Stimulated activated CD4-positive, alpha-beta T cell treated with anti-CD3 and anti-CD28 coated beads, Interleukin-15, amount 100 ng/mL, for 24 hours (primary cell): Measurements from ENCODE around the gene PHPT1.
"Not testable (repeated sequence)": the region's sequence is repeated elsewhere in the genome, so short reads cannot be mapped to it uniquely, and the experiment has no call there.

Source experiments
- DNase-seq: peaks from one replicate; pipeline ENCODE4 v3.0.0-alpha.2; 2020

PHPT1 gene

DNA sequence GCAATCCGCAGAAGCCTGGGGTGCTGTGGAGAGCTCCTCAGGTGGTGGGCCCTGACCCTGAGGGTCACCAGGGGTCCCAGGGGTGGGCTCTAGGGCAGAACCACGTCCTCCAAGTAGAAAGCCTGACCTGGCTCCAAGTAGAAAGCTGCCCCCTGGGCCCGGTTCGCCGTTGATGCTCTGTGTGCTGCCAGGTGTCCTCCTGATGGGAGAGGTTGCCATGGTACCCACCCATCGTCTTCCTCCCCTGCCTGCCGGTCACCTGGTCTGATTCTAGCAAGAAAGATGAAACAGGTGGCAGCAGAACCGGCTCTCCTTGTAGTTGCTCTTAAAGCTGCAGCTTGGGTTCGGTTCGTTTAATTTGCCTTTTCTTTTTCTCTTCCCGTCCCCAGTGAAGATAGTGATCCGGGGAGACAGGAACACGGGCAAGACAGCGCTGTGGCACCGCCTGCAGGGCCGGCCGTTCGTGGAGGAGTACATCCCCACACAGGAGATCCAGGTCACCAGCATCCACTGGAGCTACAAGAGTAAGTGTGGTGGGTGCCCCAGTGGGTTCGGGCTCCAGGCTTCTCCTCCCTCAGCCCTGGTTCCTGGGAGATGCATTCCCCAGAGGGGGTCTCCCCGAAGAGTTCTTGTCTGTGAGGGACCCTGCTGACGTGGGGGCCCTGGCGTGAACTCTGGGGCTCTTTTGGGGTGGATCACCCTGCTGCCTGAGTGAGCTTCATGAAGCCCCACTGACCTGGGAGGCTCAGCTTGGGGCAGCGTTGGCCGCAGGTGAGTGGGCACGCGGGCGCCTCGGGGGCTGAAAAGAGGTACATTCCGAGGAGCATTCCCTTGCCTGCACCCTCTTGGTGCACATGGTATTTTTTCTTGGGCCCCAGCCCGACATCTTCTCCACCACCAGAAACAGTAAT is 25.8 kb upstream of the PHPT1 start:
- DNase-seq = no peak

DNA sequence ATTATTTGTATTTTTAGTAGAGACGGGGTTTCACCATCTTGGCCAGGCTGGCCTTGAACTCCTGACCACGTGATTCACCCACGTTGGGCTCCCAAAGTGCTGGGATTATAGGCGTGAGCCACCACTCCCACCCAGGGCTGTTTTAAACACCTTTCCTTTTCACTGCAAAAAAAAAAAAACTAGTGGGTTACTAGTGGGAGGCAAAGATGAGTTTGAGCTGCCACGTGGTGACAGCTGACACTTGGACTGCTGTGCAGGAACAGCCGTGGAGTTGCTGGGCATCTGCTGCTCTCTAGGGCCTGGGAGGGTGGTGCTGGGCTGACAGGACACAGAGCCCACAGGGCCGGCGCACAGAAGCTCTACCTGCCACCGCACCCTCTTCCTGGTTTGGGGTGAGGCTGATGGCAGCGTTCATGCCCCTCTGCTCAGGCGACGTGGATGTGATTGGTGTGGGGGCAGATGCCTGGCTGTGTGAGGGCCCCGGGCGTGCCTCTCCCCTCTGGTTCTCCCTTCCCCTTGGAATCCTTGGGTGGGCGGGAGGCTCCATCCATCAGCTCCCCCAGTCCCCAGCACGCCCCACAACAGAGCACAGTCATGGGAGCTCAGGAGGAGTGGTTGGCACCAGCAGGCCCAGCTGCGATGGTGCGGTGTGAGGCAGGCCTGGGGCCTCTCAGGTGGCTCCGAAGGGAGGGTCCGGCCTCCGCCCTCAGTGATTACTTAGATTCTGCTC is 24.5 kb upstream of the PHPT1 start:
- DNase-seq = no peak

DNA sequence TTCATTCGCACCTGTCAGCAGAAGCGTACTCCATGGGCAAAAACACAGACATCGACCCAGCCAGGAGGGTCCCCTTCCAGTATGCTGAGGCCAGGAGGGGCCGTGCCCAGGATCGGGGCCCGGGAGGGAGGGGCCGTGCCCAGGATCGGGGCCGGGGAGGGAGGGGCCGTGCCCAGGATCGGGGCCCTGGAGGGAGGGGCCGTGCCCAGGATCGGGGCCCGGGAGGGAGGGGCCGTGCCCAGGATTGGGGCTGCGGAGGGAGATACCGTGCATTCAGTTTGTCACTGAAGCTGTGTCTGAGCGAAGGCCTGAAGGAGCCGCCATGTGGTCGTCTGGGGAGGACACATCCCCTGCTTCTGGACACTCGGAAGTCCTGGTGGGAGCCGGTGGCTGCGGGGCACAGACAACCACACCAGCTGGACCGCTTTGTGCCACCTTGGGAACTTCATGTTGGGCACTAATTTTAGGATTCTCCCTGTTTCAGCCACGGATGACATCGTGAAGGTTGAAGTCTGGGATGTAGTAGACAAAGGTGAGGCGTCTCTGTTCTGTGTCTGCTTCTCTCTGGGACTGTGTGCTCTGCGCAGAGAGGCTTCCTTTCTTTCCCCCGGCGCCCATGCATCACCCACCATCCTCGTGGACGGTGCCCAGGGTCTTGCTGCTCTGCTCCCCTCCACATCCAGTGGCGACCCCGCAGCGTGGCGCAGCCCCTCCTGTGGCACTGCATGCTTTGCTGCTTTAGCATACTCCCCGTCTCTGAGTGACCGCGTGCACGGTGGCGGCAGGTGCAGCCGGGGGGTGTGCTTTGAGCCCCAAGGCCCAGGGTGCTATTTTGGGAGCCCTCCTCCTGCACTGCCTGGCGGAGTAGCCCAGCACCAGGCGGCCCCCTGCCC is 23.7 kb upstream of the PHPT1 start:
- DNase-seq = no peak

DNA sequence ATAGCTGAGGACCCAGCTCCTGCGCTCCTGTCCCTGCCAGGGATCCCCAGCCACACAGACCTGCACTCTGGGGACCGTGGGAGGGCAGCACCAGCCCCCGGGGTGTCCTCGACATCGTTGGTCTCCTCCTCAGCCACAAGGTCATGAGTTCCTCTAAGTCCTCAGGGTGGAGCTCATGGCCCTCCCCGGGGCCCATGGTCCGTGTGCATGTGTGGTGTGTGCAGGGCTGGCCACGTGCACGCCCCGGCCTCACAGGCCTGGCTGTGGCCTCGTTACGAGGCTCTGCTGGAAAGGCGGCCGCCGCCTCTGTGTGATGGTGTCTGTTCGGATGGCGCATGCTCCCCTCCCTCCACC is 23.0 kb upstream of the PHPT1 start:
- no peak for DNase-seq

DNA sequence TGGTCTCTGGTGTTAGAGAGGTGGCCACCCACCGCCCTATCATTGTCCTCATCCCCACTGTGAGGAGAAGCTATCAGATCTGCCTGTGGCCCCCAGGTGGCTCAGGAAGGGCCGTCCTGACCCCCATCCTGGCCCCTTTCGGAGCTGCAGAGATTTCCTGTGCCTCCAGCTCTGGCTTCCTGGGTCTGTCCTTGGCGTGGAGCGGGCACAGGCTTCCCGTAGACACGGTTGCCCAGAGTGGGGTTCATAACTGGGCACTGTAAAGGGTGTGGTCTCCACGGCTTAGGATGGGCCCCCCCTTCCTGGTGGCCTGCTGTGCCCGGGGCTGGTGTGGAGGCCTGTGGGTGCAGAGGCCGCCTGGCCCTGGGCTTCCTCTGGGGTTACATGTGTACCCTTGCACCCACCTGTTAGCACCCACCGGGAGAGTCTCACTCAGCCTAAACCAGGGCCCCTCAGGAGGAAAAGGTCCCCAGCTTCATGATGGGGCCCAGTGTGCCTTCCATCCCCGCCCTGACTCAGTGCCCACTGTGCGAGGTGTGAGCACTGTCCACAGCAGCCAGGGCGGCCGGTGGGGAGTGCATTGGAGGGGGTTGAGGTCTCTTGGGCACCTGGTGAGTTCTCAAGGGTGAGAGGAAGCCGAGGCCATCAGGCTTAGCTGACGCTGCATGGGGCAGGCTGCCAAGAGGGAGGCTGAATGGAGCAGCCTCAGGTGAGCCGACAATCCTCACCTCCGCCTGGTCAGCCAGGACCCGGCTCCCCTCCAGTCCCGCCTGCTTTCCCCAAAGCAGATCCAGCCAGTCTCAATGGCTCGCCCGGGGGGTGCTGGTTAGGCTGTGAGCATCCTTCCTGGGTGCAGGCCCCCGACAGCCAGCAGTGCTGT is 22.3 kb upstream of the PHPT1 start:
- no peak for DNase-seq

DNA sequence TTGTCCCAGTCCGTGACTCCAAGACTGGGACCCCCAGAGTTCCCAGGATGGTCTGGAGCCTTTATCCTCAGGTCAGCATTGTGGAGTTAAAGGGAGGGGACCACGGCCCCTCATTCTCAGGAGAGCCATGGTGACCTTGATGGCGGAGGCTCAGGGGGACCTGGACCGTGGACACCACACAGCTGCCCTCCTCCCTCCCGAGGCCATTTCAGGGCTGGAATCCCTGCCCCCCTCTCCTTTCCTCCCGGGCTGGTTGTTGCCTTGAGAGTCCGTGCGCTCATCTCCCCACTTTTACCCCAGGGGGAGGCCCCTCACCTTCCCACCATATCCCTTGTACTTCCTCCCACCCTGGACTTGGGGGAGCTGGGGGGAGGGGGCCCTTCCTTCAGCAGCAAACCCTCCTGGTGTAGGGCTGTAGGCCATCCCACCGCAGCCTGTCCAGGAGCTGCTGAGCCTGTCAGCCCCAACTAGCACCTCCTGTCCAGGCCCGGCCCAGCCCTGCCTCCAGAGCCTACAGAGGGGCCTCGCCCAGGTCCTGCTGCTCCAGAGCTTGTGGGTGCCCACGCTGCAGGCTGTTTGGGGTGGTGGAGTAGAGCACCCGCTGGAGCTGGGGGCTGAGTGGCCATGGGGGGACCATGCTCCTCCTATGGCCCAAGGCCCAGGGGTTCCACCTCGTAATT is 21.3 kb upstream of the PHPT1 start:
- DNase-seq = no peak

DNA sequence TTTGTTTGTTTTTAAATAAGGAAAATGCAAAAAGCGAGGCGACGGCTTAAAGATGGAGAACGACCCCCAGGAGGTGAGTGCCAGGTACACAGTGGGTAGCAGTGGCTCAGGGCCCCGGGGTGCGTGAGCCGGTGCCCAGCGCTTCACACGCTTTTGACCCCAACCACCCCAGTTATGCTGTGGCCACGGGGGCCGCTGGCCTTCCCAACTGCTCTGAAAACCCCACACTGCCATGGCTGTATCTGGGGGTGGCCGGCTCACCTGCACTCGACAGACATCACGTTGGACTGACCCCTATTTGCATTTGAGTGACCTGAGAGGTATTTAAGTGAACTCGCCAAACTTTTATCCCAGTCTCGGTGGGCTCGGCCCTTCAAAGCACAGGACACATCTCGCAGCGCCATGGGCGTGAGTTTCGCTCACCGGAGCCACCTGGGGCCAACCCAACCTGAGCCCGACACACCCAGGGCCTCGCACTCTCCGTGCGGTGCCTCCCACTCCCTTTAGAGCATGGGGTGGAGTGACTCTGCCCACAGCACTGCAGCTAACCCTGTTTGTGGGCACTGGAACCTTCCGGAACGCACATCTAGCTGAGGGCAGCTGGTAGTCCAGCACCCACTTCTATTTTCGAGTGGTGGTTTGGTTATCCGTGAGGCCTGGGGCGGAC is 20.6 kb upstream of the PHPT1 start:
- no peak for DNase-seq

DNA sequence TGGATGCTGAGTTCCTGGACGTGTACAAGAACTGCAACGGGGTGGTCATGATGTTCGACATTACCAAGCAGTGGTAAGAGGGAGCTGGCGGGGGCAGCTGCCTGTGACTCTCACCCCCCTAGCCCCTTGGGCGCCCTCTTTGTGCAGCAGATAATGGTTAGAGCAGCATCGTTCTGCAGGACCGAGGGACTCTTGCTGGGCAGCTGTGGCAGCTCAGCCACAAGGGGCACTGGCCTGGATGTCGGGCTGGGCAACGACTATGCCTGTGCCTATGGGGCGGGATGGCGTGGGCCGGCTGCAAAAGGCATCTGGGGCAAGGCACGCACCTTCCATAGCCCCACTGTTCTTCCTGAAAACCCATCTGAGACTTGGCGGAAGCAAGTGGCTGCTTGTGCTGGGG is 19.8 kb upstream of the PHPT1 start:
- DNase-seq = no peak

DNA sequence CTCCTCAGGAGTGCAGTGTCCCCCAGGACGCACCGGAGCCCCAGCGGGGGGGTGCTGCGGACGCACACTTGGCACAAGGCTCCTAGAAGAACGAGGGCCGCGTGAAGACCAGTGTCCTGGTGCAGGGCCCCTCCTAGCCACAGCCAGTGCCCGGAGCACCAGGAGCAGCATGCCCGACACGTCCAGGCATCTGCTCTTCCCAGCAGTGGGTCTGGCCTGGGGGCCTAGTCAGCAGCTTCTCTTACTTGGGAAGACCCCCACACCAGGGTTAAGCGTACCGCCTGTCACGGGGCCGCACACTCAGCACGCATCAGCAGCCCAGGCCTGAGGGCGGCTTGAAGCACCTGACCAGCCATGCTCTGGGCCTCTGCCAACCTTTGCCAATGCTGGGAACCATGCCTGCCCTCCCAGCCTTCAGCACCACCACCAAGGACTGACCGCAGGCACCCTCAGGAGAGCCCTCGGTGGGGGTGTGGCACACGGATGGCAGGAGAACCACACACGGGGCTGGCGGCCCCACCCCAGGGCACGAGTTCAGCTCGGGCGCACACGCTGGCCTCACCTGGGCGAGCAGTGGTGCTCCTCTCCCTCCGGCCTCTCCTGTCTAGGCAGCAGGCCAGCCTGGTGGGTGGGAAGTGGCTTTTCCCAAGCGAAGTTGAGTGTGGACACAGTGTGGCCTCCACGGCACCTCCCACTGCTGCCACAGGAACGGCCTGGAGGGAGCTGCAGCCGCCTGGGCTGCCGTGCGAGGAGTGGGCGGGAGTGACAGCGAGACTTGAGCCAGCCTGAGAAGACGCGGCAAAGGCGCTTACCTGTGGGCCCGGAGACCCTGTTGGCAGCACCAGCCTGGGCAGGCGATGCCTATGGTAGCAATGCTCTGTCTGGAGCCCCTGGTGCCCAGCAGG is 19.0 kb upstream of the PHPT1 start:
- no peak for DNase-seq

DNA sequence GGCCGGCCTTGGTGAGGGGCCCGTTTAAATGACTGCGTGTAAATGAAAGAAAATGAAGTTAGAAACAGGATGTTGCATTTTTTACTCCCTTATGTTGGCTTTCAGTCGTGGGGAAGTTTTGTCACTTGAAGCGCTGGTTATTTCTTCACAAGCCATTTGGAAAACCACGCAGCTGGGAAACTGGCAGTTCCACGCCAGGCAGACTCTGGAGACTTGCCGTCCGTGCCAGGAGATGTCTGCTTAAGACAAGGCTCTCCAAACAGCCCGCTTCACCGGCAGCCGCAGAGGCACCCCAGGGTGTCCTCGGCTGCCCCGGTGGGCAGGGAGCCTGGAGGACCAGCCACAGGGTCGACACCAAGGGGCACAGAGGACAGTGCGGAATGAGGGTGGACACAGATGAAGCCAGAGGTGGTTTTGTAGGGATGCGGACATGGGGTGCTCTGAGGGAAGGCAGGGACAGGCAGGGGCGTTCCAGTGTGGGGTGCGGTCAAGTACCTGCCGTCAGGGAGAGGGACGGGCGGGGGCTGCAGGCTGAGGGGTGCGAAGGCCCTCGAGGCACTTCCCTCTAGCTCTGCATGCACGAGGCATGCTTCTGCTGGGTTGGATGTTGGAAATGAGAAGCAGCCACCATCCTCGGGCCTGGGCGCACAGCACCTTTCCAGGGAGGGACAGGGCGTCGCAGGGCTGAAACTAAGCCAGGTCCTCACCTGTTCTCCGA is 18.0 kb upstream of the PHPT1 start:
- DNase-seq = no peak

DNA sequence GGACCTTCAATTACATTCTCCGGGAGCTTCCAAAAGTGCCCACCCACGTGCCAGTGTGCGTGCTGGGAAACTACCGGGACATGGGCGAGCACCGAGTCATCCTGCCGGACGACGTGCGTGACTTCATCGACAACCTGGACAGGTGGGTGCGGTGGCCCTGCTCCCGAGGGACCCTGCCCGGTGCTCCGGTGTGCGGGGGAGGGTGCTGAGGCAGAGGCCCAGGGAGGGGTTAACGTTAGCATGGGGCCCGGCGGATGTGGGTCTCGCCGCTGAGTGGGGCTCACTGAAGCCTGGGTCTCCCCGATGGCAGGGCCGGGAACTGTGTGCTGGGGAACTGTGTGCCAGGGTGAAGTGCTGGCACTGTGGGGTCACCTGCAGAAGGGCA is 17.5 kb upstream of the PHPT1 start:
- no peak for DNase-seq

DNA sequence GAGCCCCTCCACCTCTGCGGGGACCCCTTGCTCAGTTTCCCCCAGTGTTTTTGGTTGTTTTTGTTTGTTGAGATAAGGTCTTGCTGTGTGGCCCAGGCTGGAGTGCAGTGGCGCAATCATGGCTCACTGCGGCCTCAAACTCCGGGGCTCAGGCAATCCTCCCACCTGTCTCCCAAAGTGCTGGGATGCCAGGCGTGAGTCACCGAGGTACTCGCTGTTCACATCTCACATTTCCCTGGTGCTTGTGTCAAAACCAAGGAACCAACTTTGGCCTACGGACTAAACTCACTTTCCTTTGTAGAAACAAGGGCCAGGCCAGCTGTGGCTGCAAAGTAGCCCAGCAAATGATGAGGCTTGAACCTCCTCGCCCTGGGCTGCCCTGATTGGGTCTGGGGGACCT is 16.6 kb upstream of the PHPT1 start:
- no peak for DNase-seq

DNA sequence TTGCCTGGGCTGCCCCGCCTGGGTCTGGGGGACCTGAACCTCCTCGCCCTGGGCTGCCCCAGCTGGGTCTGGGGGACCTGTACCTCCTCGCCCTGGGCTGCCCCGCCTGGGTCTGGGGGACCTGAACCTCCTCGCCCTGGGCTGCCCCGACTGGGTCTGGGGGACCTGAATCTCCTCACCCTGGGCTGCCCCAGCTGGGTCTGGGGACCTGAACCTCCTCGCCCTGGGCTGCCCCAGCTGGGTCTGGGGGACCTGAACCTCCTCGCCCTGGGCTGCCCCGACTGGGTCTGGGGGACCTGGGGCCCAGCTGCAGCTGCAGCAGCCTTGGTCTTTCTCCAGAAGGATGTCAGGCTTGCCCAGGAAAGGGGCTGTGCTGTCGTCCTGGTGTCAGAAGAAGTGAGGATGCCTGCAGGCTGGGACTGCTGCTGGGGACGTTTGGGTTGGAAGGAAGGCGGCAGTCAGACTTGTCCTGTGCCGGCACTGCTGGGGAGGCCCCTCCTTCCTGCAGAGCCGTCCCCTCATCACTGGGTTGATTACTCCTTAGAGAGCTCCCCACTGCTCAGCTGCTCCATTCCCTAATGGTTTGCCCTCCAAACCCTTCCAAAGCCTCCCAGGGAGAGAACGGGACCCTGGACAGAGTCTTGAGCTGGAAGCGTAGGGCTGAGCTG is 15.7 kb upstream of the PHPT1 start:
- not testable (repeated sequence) for DNase-seq

DNA sequence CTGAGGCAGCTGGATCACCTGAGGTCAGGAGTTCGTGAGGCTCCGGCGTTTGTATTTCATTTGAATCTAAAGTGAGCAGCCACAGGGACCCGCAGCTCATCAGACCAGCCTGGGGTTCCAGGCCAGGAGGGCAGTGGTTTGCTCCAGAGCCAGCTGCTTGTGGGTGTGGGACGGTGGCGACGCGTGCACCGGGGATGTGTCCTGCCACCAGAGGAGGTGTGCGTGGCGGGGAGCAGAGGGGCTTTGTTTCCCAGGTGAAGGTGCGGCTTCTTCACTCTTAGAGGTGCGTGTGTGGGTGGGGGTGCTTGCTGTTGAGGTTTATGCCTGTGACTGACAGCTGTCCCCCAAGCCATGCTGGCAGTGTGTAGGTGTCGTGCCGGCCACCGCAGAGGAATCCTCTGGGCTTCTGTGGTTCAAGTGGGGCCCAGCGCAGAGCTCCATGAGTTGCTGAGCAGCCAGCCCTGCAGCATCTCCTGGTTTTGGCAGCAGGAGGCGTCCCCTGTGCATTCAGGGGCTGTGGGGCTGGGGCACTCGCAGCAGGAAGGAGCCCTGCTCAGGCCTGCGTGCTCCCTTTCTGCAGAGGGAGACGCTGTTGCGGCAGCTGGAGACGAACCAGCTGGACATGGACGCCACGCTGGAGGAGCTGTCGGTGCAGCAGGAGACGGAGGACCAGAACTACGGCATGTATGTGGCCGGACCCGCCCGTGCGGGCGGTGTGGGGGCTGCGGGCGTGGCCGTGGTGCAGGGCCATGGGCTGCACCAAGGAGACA is 13.9 kb upstream of the PHPT1 start:
- no peak for DNase-seq

DNA sequence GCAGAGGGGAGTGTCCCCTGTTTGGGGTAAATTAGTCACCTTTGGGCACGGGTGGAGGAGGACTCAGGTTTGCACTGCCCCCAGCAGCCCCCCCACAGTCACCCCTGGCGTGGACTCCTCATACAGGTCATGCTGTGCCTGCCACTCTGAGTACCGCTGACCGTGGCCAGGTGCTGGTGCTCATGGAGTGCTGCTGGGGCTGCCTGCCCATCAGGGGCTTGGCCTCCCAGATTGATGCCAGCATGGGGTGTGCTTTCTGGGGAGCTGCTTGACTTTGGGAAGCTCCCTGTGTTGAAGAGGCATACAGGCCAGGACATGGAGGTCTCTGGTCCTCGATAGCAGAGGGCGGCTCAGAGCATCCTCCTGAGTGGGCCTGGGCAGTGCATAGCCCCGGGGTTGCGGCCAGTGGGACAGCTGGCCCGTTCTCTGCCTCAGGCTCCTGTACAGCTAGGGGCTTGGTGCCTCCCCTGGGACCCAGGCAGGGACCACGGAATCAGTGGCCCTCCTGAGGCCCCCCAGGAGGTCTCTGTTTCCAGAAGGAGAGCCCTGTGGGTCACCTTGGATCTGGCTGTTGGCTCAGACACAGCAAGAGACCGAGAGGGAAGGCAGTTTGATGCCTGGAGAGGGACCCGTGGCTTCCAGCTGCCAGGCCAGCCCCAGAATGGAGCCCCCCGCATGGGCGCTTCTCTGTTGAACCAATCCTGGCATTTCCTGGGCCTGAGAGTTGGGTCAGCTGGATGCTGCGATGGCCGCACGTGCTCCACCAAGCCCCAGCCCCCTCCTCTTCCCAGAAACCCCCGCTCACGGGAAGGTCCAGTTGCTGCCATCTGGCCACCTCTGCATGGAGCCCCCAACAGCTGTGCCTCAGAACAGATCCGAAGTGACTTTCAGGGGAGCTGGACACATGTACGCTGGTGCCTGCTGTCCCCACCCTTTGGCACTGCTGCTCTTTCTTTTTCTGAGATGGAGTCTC is 13.0 kb upstream of the PHPT1 start:
- DNase-seq = no peak

DNA sequence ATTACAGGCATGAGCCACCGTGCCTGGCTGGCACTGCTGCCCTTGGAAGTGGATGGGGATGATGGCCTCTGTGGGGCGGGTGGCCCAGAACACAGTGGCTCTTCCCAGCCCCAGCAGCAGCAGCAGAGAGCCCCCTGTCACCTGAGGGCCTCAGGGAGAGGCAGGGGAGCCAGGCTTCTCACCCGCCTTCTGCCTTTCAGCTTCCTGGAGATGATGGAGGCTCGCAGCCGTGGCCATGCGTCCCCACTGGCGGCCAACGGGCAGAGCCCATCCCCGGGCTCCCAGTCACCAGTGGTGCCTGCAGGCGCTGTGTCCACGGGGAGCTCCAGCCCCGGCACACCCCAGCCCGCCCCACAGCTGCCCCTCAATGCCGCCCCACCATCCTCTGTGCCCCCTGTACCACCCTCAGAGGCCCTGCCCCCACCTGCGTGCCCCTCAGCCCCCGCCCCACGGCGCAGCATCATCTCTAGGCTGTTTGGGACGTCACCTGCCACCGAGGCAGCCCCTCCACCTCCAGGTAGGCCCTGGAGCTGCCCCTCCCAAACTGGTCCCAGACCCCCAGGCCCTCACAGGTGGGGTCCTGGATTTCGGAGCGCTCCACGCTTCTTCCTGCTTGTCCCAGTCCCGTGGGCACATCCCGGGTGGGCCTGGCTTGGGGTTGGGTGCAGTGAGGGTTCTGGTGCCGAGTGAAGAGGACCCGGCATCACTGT is 11.9 kb upstream of the PHPT1 start:
- DNase-seq = no peak
